ENCODE data around the gene RWDD1.

DNA sequence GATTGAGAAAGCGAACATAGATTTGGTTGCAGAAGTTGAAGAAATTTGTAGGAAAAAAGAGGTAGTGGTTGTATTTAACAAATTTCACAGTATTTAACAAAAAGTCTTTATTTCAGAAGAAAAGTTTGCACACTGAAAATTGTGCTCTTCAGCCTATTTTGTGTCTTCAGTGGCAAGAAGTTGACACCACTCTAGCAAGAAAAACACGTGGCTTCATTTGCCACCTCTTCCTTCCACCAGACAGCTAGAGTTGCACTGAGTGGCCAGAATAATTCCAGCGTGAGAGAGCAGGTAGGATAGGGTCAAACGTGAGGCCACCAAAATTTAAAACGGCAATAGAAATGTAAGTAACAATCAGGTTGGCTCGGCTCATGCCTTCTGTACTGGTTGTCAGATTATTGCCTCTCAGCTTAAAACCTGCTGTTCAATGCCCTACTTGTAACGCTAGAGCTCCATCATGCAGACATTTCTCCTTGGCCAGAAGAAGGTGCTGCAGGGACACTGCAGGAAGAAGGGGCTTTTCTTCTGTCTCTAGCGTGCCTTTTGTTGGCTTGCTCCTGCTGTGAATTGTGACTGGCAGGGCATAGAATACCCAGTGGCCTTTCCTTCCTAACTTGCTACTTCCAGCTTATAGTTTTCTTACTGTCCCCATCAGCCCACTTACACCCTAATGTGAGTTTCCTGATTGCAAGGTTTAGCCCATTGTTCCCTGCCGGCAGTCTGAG, 37.9 kb upstream of the RWDD1 start:
- TF ChIP-seq CTCF (IDR thresholded peaks at IDR 0.05; ENCODE audit: low read depth, low read length, poor library complexity, severe bottlenecking), result no peak
- no peak for TF ChIP-seq EZH2phosphoT487 (IDR thresholded peaks at IDR 0.05; ENCODE audit: borderline replicate concordance, low read length)
